HG02763 (cell line): Measurements from ENCODE around the gene STX16.
"Not testable (repeated sequence)": the region's sequence is repeated elsewhere in the genome, so short reads cannot be mapped to it uniquely, and the experiment has no call there.

Source experiments
- ATAC-seq: cut with Tn5 transposase; IDR thresholded peaks from one replicate; pipeline ENCODE4 v1.9.1; 2021; ENCODE audit warnings: mild to moderate bottlenecking, moderate library complexity; ENCODE audit not compliant: unreplicated experiment

STX16 gene

DNA sequence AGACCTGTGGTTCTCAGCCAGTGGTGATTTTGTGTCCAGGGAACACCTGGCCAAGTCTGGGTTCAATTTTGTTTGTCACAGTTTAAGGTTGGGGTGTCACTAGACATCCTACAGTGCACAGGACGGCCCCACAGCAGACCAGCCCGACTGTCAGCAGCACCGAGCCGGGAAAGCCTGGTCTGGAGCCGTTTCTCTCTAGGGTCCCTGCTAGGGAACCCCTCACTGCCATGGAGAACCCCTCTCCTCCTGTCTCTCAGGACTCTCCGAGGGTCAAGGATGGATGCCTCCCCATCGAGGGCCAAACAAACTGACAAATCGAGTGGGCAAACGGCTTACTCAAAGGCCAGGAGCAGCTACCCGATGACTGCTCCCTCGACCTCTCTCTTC, 15.8 kb upstream of the STX16 start:
- ATAC-seq: no peak

DNA sequence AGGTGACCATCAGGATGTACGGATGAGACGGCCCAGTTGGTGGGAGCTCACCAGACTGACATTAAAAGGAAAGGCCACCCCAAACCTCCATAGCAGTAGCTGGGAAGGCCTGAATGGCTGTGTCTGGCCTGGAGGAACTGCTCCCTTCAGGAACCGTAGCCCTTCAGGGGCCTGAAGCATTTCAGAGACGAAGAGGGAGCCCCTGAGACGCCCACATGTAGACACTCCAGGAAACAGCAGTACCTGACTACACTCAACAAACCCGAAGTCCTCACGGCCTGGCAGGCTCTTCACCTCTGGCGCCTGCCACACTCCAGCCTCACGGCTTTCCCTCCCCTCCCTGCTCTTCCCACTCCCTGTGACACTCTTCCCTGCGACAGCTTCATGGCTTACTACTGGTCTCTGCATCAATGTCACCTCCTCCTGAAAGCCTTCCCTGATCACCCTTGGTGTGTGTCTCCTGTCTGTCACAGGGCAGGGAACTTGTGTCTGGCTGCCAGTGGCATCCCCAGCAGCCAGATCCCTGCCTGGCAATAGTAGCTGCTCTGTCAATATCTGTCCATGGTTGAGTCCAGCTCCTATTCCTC, 14.6 kb upstream of the STX16 start:
- ATAC-seq: no peak

DNA sequence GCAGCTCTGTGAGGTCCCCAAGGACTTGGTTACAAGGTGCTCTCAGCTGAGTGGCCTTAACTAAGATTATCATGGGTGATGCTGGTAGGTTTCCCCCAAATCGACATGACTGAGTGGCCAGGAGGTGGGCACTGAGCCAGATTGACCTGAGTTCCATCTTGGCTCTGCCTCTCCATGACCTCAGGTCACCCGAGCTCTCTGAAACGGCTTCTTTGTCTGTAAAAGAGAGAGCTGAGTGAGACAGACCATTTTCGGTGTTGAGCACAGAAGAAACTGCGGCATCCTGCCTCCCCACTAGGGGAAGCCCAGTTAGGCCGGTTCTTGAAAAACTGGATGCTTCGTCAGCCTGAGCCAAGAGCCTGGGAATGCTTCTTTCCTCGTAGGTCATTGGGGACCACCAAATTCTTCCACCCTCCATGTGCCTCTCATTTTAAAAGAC, 14.1 kb upstream of the STX16 start:
- no peak for ATAC-seq

DNA sequence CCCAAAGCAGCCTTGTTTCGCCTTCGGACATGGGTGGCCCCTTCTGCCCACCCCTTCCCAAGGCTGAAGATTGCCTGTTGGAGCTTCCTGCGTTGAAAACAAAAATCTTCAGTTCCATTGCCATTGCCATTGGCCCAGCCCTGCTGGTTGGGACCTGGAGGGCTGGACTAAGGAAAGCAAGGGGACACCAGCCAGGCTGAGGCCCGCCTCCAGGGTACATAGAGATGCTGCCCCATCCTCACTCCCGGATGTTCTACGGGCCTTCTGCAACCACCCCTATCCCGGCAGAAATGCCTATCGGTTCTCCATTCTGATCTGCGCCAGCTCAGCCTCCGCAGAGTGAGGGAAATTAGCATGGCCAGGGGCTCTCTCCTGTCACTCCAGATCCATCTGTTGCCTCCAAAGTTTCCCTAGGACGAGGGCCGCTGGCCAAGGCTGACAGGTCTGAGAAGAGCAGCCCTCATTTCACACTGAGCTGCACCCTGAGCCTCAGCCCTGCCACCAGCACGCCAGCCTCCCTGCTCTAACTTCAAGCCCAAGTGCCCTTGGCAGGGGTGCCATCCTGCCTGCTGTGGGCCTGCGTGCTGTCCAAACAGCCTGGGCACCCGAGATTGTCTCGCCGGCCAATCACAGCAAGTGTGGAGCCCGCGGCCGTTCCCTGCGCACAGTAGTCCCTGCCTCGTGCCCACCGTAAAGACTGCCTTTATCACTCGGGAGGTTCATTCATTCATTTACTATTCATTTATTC, 13.4 kb upstream of the STX16 start:
- ATAC-seq: no peak

DNA sequence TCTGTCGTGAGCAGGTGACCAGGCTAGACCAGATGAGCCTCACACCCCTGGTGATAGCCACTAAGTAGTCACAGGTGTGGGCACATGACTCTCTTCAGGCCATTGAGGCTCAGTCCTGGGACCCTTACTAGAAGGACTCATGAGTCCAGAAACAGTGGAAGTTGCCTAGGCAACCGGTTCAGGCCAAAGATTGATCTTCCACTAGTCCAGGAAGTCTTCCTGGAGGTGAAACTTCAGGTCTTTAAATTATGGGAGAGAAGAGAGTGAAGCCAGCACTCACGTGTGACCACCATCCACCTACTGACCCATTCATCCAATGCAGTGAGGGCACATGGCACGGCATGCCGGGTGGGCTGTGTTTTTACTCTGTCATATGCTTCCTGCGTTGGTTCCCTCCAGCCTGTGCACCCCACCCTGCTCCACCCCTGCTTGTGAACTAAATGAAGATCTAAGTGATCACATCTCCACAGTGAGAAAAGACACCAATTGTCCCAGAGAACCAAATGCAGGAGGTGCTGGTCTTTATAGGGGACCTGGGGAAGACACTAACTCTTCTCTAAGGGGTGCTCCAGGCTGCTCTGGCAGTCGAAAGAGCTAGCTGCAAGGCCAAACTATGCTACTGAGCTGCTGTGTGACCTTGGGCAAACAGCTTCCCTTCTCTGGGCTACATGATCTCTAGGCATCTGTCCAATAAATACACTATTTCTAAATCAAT, 12.5 kb upstream of the STX16 start:
- ATAC-seq: no peak

DNA sequence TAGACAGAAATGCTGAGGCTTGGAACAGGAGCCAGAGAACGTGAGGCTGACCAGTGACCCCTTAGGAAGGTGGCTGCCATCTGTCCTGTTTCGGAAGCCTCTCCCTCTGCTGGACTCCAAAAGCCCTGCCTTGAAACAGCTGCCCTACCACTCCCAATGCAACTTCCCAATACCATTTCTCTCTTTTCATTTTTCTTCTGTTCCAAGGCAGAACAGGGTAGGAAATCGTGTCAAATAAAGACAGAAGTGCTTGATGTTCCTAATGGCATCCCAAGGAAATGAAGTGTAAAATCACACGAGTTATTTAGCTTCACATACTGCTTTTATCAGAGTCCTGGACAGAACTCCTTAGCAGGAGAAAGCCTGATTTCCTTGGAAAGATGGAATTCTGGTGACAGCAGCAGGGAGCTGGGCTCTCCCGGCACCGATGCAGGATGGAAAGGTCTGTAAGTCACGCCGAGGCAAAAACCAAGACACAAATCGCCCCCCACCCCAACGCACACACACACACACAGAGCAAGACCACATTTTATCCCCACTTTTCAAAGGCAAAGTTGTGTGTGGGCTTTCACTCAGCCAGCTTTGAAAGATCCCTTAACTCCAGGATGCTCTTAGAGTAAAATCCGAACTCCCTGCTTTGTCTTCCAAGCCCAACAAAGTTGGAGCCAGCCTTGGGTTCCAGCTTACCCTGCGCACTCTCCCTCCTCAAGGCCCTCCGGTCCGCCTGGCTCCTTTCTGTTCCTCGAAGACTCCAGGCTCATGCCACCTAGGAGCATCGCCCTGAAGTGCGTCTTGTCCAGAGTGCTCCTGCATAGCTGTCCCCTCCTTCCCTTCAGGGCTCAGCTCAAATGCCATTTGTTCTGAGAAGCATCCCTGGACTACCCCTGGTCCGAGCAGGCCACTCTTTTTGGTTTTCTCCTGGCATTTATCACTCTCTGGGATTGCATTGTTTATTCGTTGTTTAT, 11.6 kb upstream of the STX16 start:
- no peak for ATAC-seq

DNA sequence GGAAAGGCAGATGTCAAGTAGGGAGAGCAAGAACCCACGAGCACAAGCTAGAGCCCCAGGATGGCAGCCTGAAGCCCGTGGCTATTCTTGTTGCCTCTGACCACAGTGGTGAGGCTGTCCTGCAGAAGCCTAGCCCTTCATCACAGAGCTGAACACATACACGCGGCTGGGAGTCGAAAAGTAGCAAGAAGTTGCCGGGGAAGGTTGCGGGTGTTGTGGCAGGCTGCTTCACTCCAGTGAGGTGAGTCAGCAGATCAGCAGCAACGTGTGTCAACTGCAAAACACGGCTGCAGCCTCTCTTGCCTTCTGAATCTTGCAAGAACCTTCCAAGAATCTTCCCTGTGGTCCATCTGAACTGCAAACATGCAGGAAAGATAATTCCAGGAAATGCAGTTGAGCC, 10.6 kb upstream of the STX16 start:
- no peak for ATAC-seq

DNA sequence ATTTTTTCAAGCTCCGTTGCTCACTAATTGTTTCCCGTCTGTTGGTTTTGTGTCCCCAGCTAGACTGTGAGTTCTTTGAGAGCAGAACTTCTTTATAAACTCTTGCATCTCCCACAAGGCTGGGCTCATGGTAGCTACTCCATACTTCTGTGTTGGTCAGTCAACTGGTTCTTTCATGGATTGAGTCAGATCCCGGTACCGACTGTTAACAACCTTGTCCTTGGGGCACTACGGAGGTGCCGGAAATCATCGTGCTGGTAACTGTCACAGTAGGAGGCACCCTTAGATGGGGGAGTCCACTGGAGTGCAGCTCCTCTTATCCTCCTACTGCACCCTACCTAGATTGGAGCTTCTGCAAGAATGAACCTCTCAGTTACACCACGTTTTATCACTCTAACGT, 8.6 kb upstream of the STX16 start:
- ATAC-seq: no peak

DNA sequence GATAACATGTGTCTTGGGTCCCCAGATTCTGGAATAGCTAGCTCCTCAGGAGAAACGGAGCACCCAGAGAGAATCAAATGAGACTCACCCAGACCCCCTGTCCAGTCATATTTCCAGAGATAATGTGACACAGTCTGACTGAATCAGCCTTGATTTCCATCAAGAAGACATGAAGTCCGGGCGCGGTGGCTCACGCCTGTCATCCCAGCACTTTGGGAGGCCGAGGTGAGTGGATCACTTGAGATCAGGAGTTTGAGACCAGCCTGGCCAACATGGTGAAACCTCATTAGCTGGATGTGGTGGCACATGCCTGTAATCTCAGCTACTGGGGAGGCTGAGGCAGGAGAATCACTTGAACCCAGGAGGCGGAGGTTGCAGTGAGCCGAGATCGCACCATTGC, 8.2 kb upstream of the STX16 start:
- ATAC-seq: not testable (repeated sequence)

DNA sequence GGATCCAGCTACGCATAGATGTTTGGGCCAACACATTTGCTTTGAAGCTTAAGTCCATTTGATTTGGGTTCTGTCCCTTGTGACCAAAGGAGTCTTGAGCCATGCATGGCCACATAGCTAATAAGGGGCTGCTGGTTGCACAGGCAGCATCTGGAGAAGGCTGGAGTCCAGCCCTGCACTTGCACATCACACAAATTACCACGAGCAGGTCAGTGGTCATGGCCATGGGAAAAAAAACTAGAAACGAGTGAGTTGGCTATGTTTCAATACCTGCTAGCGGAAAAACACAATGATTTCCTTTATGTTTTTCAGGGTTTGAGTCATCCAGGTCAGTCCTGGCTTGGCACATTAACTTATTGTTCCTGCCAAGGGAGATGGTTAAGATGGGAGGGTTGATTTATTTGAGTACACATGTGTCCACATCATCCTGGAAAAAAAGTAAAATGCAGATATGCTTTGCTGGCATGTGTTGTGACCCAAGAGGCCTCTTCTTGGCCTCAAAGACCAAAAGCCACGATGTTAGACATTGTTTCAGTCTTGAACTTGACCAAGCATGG, 5.6 kb upstream of the STX16 start:
- no peak for ATAC-seq

DNA sequence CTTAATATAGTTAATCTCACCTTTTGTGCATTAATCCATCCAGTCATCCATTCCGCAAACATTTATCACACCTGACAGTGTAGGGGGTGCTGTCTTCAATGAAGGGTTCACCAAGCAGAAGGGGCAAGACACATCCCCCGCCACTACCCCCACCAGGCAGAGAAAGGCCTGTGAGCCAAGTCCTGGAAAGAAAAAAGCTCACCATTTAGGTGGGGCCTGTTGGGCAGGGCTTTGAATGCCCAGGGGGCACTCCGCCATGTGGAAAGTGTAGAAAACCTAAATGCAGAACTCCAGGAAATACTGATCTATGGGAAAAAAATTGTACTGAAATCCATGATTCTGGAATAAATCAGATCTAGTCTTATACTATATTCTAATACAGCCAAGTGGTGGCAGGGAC, 4.8 kb upstream of the STX16 start:
- ATAC-seq: no peak

DNA sequence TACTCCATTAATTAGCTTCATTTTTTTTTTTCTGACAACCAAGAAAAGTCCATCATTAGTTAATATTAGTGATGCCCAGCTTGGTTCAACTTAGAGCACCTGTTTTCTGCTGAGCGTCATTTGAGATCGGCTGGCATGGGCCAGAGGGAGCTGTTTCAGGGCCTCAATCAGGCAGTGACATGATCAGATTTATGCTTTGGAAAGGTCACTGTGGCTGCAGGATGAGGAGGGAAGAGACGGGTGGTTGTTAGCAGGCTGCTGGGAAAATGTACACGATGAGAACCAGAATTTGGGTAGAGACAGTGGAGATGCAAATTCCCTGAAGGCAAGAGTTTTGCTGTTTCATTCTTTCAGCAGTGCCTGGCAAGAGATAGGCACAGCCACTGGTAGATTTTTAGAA, 4.4 kb upstream of the STX16 start:
- no peak for ATAC-seq

DNA sequence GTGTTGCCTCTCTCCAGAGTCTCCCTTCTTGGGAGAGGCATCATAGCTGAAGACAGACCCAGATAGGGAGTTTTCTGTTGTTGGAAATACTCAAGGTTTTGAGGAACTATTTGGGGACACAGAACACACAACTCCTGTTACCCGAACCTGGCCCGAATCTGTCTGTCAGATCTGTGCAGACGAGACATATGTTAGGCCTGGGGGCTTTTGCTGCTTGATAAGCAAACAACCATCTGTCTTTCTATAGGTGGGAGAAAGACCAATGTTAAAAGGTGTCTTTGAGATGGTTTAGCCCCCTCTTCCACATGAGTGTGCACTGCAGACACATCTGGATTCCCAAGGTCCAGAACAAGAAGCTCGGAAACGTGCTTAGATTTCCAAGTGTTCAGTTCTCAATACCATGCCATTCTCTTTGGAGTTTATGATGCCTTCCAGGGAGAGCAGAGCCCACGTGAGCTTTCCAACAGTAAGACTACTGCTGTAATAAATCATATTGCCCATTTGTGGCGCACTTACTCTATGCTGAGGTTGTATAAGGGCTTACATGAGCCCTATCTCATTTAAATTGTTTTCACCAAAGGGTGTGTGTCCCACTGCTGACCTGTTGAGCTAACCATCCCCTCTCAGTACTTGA, 3.8 kb upstream of the STX16 start:
- no peak for ATAC-seq

DNA sequence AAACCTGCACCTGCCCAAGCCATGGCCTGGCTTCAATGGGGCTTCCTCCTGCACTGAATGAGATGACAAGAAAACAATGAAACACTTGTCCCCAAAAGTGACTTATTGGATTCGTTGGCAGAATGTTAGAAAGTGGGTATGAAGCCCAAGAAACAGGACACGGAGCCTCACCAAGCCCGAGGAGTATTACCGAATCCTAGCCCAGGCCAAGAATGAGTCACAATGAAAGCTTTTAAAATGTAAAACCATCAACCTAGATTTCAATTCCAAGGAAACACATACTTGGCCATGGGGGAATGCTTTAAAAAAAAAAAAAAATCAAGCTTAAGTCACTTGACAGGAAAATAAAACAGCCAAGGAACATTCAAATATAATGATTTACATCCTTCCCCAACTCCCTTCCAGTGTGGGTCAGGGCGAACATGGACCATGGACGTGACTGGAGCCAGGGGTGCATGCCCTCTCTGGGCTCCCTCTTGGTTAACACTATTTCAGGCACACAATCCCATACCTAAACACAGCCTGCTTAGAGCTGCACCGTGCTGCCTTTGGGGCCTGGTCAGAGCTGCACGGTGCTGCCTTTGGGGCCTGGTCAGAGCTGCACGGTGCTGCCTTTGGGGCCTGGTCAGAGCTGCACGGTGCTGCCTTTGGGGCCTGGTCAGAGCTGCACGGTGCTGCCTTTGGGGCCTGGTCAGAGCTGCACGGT, 3.1 kb upstream of the STX16 start:
- ATAC-seq: no peak

DNA sequence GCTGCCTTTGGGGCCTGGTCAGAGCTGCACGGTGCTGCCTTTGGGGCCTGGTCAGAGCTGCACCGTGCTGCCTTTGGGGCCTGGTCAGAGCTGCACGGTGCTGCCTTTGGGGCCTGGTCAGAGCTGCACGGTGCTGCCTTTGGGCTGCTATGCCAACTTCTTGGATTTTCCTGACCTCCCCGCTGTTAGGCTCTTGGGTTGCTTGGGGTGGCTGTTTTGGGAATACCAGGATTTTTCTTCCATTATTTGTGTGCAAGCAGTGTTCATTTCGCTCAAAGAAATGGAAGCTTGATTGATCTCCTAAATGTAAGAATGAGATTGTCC, 2.6 kb upstream of the STX16 start:
- ATAC-seq: not testable (repeated sequence)

DNA sequence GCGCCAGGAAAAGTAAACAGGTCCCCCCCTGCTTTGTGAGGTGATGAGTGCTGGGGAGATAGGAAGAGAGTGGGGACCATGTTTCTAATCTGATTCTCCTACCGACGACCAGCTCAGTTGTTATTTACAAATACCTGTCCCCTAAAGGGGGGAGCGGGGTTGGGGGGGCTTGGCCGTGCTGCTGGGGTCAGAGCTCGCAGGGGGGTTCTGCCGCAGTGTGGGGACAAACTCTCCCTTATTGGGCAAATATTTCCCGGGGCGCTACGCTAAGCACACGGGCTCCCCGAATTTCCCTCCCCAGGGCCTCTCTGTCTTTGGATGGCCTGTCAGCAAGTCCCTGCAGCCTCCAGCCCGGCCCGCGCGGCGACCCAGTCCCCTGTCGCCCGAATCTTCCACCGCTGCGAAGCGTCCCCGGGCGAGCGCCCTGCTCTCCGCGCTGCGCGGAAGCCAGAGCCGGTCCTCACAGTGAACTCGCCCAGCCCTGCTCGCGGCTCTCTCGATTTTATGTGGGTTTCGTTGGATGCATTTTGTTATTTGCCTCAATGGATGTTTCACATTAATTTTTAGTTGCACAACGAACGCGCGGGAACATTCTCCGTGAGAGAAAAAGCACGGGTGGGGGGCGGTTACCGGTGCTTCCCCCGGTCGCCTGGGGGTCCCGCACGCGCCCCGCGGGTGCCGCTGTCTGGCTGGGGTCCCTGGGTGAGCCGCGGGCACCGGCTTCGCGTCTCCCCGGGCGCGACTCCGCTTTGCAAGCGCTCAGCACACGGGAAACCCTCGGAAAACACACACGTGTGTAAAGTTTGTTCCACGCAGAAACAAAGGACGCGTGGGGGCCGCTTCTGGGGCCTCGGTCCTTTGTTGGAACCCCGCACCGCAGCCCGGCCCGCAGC, 1.5 kb upstream of the STX16 start:
- no peak for ATAC-seq

DNA sequence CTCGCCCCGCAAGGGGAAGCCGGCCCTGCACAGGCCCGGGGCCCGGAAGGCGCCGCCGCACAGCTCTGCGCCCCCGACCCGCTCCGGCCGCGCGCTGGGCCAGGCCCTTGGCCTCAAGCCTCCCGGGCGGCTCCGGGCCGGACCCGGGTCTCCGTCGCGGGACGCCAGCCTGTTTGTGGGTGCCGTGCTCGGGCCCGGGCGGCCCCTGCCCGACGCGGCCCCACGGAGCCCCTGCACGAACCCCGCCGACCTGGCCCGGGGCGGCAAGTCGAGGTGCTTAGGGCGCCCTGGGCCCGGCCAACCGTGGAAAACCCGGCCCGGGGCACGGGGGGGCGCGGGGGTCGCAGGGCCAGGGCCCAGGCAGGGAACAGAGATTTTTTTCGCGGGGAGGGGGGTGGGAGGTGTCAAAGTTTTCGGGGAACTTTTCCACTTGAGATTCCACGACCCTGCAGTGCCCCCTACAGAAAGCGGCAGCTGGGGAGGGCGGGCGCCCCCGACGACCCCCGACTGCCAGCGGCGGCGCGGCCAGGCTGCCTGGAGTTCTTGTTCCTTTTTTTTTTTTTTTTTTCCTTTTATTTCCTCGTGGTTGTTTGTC, 805 bp upstream of the STX16 start:
- peak; percentile 22 for ATAC-seq

DNA sequence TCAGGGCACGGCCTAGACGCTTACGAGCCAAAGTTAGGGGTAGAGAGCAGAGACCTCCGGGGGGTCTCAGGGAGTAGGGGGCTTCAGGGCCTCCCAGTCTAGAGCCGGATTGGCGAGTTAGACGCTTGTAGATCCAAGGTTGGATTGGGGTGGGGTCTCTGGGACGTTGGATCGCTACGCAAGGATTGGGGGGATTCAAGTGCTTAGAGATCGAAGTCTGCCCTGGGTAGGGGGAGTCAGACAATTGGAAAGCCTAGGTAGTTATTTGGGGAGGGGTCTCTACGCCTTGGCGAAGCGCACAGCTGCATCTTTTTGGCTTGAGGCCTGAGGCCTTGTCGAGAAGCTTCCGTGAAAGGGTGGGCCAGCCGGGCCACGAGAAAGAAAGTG, 469 bp downstream of the STX16 start:
- ATAC-seq: no peak
